ENCODE measurements around the gene BEGAIN.

The BEGAIN gene

GRCh38 chr14:100564512-100564911, 22.7 kb downstream of the BEGAIN start:
- H3K27me3 Mint-ChIP-seq = peaks cover 70% of the 10 kb centered on the region
- H3K9me3 Mint-ChIP-seq = no peaks in the 10 kb centered on the region
- peaks cover 29% of the 10 kb centered on the region for H3K4me1 Mint-ChIP-seq
- H3K4me3 Mint-ChIP-seq = no peak overlapping the region
- no peak for ATAC-seq
- no peaks in the 10 kb centered on the region for H3K36me3 Mint-ChIP-seq
- H3K27ac Mint-ChIP-seq = no peak overlapping the region

- no peak overlapping the region for H3K4me3 Mint-ChIP-seq
- no peaks in the 10 kb centered on the region for H3K9me3 Mint-ChIP-seq
- ATAC-seq = no peak
- H3K27me3 Mint-ChIP-seq = peaks cover 77% of the 10 kb centered on the region
- H3K27ac Mint-ChIP-seq = no peak overlapping the region
- no peaks in the 10 kb centered on the region for H3K36me3 Mint-ChIP-seq
- peaks cover 34% of the 10 kb centered on the region for H3K4me1 Mint-ChIP-seq
Observed at GRCh38 chr14:100562751-100563150, 24.5 kb downstream of the BEGAIN start.

- Mint-ChIP-seq H3K4me1 (peaks cover 31% of the 10 kb centered on the region), H3K27me3 (peaks cover 68% of the 10 kb centered on the region), H3K4me3 (no peak overlapping the region), H3K27ac (no peak overlapping the region), H3K36me3 (no peaks in the 10 kb centered on the region), H3K9me3 (no peaks in the 10 kb centered on the region)
- ATAC-seq = no peak
Observed at GRCh38 chr14:100561005-100561404, 26.2 kb downstream of the BEGAIN start.

GRCh38 chr14:100560471-100560870, 26.7 kb downstream of the BEGAIN start:
- Mint-ChIP-seq H3K4me1 (peaks cover 31% of the 10 kb centered on the region), H3K36me3 (no peaks in the 10 kb centered on the region), H3K27ac (no peak overlapping the region), H3K4me3 (no peak overlapping the region), H3K9me3 (no peaks in the 10 kb centered on the region), H3K27me3 (peaks cover 63% of the 10 kb centered on the region)
- no peak for ATAC-seq

GRCh38 chr14:100559455-100559854, 27.8 kb downstream of the BEGAIN start:
- H3K27me3 Mint-ChIP-seq = peaks cover 56% of the 10 kb centered on the region
- H3K27ac Mint-ChIP-seq = no peak overlapping the region
- H3K4me3 Mint-ChIP-seq = no peak overlapping the region
- H3K9me3 Mint-ChIP-seq = no peaks in the 10 kb centered on the region
- peaks cover 31% of the 10 kb centered on the region for H3K4me1 Mint-ChIP-seq
- no peaks in the 10 kb centered on the region for H3K36me3 Mint-ChIP-seq
- no peak for ATAC-seq

GRCh38 chr14:100558966-100559365, 28.3 kb downstream of the BEGAIN start:
- Mint-ChIP-seq H3K36me3 (no peaks in the 10 kb centered on the region), H3K4me3 (no peak overlapping the region), H3K9me3 (no peaks in the 10 kb centered on the region), H3K27me3 (peaks cover 56% of the 10 kb centered on the region), H3K4me1 (peaks cover 27% of the 10 kb centered on the region), H3K27ac (peak overlapping the region; percentile 3)
- no peak for ATAC-seq

GRCh38 chr14:100558226-100558625, 29.0 kb downstream of the BEGAIN start:
- H3K4me3 Mint-ChIP-seq = no peak overlapping the region
- ATAC-seq = no peak
- H3K4me1 Mint-ChIP-seq = peaks cover 19% of the 10 kb centered on the region
- H3K27ac Mint-ChIP-seq = peak overlapping the region; percentile 3
- H3K27me3 Mint-ChIP-seq = peaks cover 48% of the 10 kb centered on the region
- H3K9me3 Mint-ChIP-seq = no peaks in the 10 kb centered on the region
- no peaks in the 10 kb centered on the region for H3K36me3 Mint-ChIP-seq

- peak overlapping the region; percentile 3 for H3K27ac Mint-ChIP-seq
- peaks cover 14% of the 10 kb centered on the region for H3K4me1 Mint-ChIP-seq
- H3K9me3 Mint-ChIP-seq = no peaks in the 10 kb centered on the region
- H3K4me3 Mint-ChIP-seq = no peak overlapping the region
- peaks cover 43% of the 10 kb centered on the region for H3K27me3 Mint-ChIP-seq
- H3K36me3 Mint-ChIP-seq = no peaks in the 10 kb centered on the region
- peak; percentile 57 for ATAC-seq
Observed at GRCh38 chr14:100557658-100558057, 29.6 kb downstream of the BEGAIN start.

GRCh38 chr14:100556936-100557505, 30.2 kb downstream of the BEGAIN start:
- Mint-ChIP-seq H3K36me3 (no peaks in the 10 kb centered on the region), H3K27ac (peak overlapping the region; percentile 3), H3K27me3 (peaks cover 37% of the 10 kb centered on the region), H3K4me1 (peaks cover 14% of the 10 kb centered on the region), H3K9me3 (no peaks in the 10 kb centered on the region), H3K4me3 (no peak overlapping the region)
- ATAC-seq = no peak

GRCh38 chr14:100556140-100556475, 31.1 kb downstream of the BEGAIN start:
- Mint-ChIP-seq H3K4me1 (peaks cover 14% of the 10 kb centered on the region), H3K9me3 (no peaks in the 10 kb centered on the region), H3K36me3 (no peaks in the 10 kb centered on the region), H3K4me3 (no peak overlapping the region), H3K27ac (no peak overlapping the region), H3K27me3 (peaks cover 37% of the 10 kb centered on the region)
- ATAC-seq = no peak

- no peak overlapping the region for H3K4me3 Mint-ChIP-seq
- H3K27me3 Mint-ChIP-seq = peaks cover 33% of the 10 kb centered on the region
- no peaks in the 10 kb centered on the region for H3K9me3 Mint-ChIP-seq
- H3K4me1 Mint-ChIP-seq = peaks cover 14% of the 10 kb centered on the region
- H3K27ac Mint-ChIP-seq = peak overlapping the region; percentile 4
- no peak for ATAC-seq
- no peaks in the 10 kb centered on the region for H3K36me3 Mint-ChIP-seq
Observed at GRCh38 chr14:100555436-100556139, 31.6 kb downstream of the BEGAIN start.

GRCh38 chr14:100554696-100555320, 32.4 kb downstream of the BEGAIN start:
- Mint-ChIP-seq H3K27ac (peak overlapping the region; percentile 4), H3K36me3 (no peaks in the 10 kb centered on the region), H3K9me3 (no peaks in the 10 kb centered on the region), H3K27me3 (peaks cover 26% of the 10 kb centered on the region), H3K4me3 (no peak overlapping the region), H3K4me1 (peaks cover 14% of the 10 kb centered on the region)
- peak; percentile 2 for ATAC-seq

GRCh38 chr14:100554082-100554677, 33.0 kb downstream of the BEGAIN start:
- ATAC-seq = no peak
- Mint-ChIP-seq H3K9me3 (no peaks in the 10 kb centered on the region), H3K4me1 (peaks cover 18% of the 10 kb centered on the region), H3K27ac (peak overlapping the region; percentile 4), H3K36me3 (no peaks in the 10 kb centered on the region), H3K27me3 (peaks cover 32% of the 10 kb centered on the region), H3K4me3 (no peak overlapping the region)

GRCh38 chr14:100553471-100553870, 33.7 kb downstream of the BEGAIN start:
- ATAC-seq = no peak
- H3K36me3 Mint-ChIP-seq = no peaks in the 10 kb centered on the region
- H3K4me3 Mint-ChIP-seq = no peak overlapping the region
- H3K27ac Mint-ChIP-seq = no peak overlapping the region
- H3K27me3 Mint-ChIP-seq = peaks cover 32% of the 10 kb centered on the region
- no peaks in the 10 kb centered on the region for H3K9me3 Mint-ChIP-seq
- peaks cover 22% of the 10 kb centered on the region for H3K4me1 Mint-ChIP-seq

- H3K36me3 Mint-ChIP-seq = no peaks in the 10 kb centered on the region
- H3K4me1 Mint-ChIP-seq = peaks cover 22% of the 10 kb centered on the region
- peaks cover 23% of the 10 kb centered on the region for H3K27me3 Mint-ChIP-seq
- H3K4me3 Mint-ChIP-seq = no peak overlapping the region
- no peak for ATAC-seq
- H3K27ac Mint-ChIP-seq = no peak overlapping the region
- no peaks in the 10 kb centered on the region for H3K9me3 Mint-ChIP-seq
Observed at GRCh38 chr14:100552524-100553125, 34.6 kb downstream of the BEGAIN start.
